ENCODE measurements around the gene OR6N1.

OR6N1 gene

GRCh38 chr1:158771950-158772866, at the start of gene OR6N1:
OR6N1 (minus strand) TSS chr1:158772195; CDS start chr1:158766682, 5,513 bp downstream.
- DNase-seq (ENCODE audit: extremely low read depth, low read depth), result no peak
- TF ChIP-seq CTCF (IDR thresholded peaks at IDR 0.05; ENCODE audit: low read depth, low read length), result no peak

- no peak for TF ChIP-seq CTCF (IDR thresholded peaks at IDR 0.05; ENCODE audit: low read depth, low read length)
- no peak for DNase-seq (ENCODE audit: extremely low read depth, low read depth)
These were observed 49.7 kb upstream of the OR6N1 start for GRCh38 chr1:158821723-158822122.

- TF ChIP-seq CTCF (IDR thresholded peaks at IDR 0.05; ENCODE audit: low read depth, low read length), result no peak
- DNase-seq (ENCODE audit: extremely low read depth, low read depth), result no peak
These were observed 47.8 kb upstream of the OR6N1 start for GRCh38 chr1:158819461-158820443.

- DNase-seq (ENCODE audit: extremely low read depth, low read depth), result no peak
- TF ChIP-seq CTCF (IDR thresholded peaks at IDR 0.05; ENCODE audit: low read depth, low read length), result no peak
These were observed 47.0 kb upstream of the OR6N1 start for GRCh38 chr1:158818975-158819431.

- DNase-seq (ENCODE audit: extremely low read depth, low read depth), result no peak
- no peak for TF ChIP-seq CTCF (IDR thresholded peaks at IDR 0.05; ENCODE audit: low read depth, low read length)
These were observed 46.6 kb upstream of the OR6N1 start for GRCh38 chr1:158818560-158818959.

- no peak for TF ChIP-seq CTCF (IDR thresholded peaks at IDR 0.05; ENCODE audit: low read depth, low read length)
- no peak for DNase-seq (ENCODE audit: extremely low read depth, low read depth)
These were observed 43.0 kb upstream of the OR6N1 start for GRCh38 chr1:158814970-158815369.
